ENCODE data around the gene FRG2C. TPM values are rescaled to one million over a fixed set of nuclear protein-coding genes. Genes with fewer than 3 reads are reported as not detected.
"Not testable (repeated sequence)": the region's sequence is repeated elsewhere in the genome, so short reads cannot be mapped to it uniquely, and the experiment has no call there.

Gene FRG2C
- total and polyA plus RNA-seq, 5 donors from 2014 or later = not detected

- H3K27me3 ChIP-seq (ENCODE audit: control insufficient read depth, insufficient read depth, low read length); DNase-seq; H3K9me3 Mint-ChIP-seq; H3K36me3 ChIP-seq (ENCODE audit: control insufficient read depth, insufficient read depth, low read length); H3K4me3 ChIP-seq (ENCODE audit: low read depth, low read length); ATAC-seq (ENCODE audit: low read depth in 2 of 2); H3K36me3 Mint-ChIP-seq; H3K9me3 ChIP-seq (ENCODE audit: control insufficient read depth in 2 of 2, low read length in 2 of 2); H3K27ac Mint-ChIP-seq; H3K4me1 Mint-ChIP-seq; H3K4me1 ChIP-seq (ENCODE audit: control insufficient read depth, insufficient read depth, low read length, poor library complexity, severe bottlenecking); H3K27ac ChIP-seq (ENCODE audit: insufficient read depth, low read length, poor library complexity, severe bottlenecking); H3K4me3 Mint-ChIP-seq: not testable (repeated sequence)
- peaks cover 18% of the 10 kb centered on the region for H3K27me3 Mint-ChIP-seq
Observed at GRCh38 chr3:75659108-75659433, 5.1 kb upstream of the FRG2C start.

DNA sequence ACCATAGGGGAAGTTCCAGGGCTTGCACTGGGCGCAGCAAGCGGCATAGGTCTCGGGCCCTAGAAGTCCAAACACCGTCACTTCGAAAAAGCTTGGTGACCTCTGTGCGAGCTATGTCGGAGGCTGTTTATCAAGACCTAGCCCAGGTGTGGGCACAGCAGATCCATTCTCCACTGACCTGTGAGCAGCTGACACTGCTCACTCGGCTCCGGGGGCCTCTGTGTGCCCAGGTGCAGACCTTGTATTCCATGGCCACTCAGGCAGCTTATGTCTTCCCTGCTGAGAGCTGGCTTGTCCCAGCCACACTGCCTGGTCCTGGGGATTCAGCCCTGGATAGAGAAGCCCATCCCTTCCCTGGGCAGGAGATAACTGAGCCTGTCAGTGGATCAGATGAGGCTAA is 1.5 kb downstream of the FRG2C start:
- H3K4me1 Mint-ChIP-seq; H3K36me3 Mint-ChIP-seq; H3K36me3 ChIP-seq (ENCODE audit: control insufficient read depth, insufficient read depth, low read length); H3K4me3 ChIP-seq (ENCODE audit: low read depth, low read length); H3K27me3 ChIP-seq (ENCODE audit: control insufficient read depth, insufficient read depth, low read length); H3K4me1 ChIP-seq (ENCODE audit: control insufficient read depth, insufficient read depth, low read length, poor library complexity, severe bottlenecking); H3K27ac ChIP-seq (ENCODE audit: insufficient read depth, low read length, poor library complexity, severe bottlenecking); ATAC-seq (ENCODE audit: low read depth in 2 of 2); H3K27ac Mint-ChIP-seq; H3K4me3 Mint-ChIP-seq; DNase-seq: not testable (repeated sequence)
- H3K9me3 Mint-ChIP-seq = peaks cover 2 to 27% (median 7%) of the 10 kb centered on the region in 7 donors
- peaks cover 19% of the 10 kb centered on the region for H3K27me3 Mint-ChIP-seq
- peaks cover 0 to 16% of the 10 kb centered on the region in 2 experiments for H3K9me3 ChIP-seq (ENCODE audit: control insufficient read depth in 2 of 2, low read length in 2 of 2)

DNA sequence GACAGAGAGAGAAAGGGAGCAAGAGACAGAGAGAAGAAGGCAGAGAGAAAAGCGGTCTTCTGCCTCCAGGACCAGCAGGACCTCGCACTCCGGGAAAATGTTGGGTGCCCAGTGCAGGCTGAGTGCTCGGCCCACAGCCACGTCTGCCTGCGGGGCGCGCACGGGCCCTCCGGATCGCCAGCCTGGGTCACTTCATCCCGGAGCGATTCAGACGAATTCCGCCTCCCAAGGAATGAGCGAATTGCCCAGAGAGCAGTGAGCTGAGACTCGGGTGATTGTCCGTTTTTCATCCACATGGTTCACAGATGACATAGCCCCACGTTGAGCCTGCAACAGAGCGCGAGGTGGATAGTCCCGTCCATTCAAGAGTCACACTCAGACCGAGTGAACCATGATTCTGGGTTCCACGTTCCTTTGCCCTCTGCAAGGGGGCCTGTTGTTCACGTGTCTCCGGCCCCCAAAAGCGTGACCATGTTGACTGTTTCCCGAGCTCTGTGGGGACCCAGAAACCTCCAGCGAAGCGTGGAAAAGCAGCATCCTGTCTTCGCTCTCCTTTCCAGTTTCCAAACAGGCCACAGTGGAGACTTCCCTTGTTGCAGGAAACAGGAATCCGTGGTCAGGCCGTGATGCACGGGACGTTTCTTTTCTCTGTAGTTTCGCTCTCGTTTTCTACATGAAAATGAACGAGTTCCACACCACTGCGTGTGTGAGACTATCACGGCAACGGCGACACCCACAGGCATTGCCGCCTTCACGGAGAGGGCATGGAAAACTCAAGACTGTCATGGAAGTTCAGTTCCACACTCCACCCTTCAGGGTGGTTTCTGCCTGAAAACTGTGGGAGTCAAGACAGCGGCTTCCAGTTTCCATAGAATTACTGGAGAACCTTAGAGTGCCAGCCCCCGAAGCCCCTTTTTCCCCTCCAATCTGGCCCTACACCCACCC is 3.9 kb downstream of the FRG2C start:
- not testable (repeated sequence) for H3K4me3 ChIP-seq (ENCODE audit: low read depth, low read length); H3K27ac Mint-ChIP-seq; H3K27ac ChIP-seq (ENCODE audit: insufficient read depth, low read length, poor library complexity, severe bottlenecking); ATAC-seq (ENCODE audit: low read depth in 2 of 2); H3K36me3 ChIP-seq (ENCODE audit: control insufficient read depth, insufficient read depth, low read length); H3K27me3 ChIP-seq (ENCODE audit: control insufficient read depth, insufficient read depth, low read length); DNase-seq; H3K4me1 ChIP-seq (ENCODE audit: control insufficient read depth, insufficient read depth, low read length, poor library complexity, severe bottlenecking); H3K36me3 Mint-ChIP-seq
- Mint-ChIP-seq H3K27me3 (peaks cover 35% of the 10 kb centered on the region), H3K4me3 (peak overlapping the region in 1 of 4 donors; percentile 41), H3K9me3 (peaks cover 2 to 36% (median 11%) of the 10 kb centered on the region in 7 donors), H3K4me1 (peaks cover 0 to 15% (median under 1%) of the 10 kb centered on the region in 4 donors)
- H3K9me3 ChIP-seq (ENCODE audit: control insufficient read depth in 2 of 2, low read length in 2 of 2) = peaks cover 0 to 16% of the 10 kb centered on the region in 2 experiments

GRCh38 chr3:75668759-75669347 is 4.7 kb downstream of the FRG2C start:
- not testable (repeated sequence) for H3K4me1 ChIP-seq (ENCODE audit: control insufficient read depth, insufficient read depth, low read length, poor library complexity, severe bottlenecking); H3K4me3 Mint-ChIP-seq; H3K36me3 Mint-ChIP-seq; H3K36me3 ChIP-seq (ENCODE audit: control insufficient read depth, insufficient read depth, low read length); H3K4me3 ChIP-seq (ENCODE audit: low read depth, low read length); H3K27ac ChIP-seq (ENCODE audit: insufficient read depth, low read length, poor library complexity, severe bottlenecking); H3K27me3 ChIP-seq (ENCODE audit: control insufficient read depth, insufficient read depth, low read length)
- Mint-ChIP-seq H3K4me1 (peaks cover 0 to 15% (median under 1%) of the 10 kb centered on the region in 4 donors), H3K27me3 (peaks cover 42% of the 10 kb centered on the region), H3K9me3 (peaks cover 4 to 40% (median 13%) of the 10 kb centered on the region in 7 donors), H3K27ac (peak overlapping the region in 1 of 3 donors; percentile 0)
- ATAC-seq (ENCODE audit: low read depth in 2 of 2) = peak; percentile 44 to 46
- peak in 1 of 3 donors; percentile 32 for DNase-seq
- peaks cover 0 to 16% of the 10 kb centered on the region in 2 experiments for H3K9me3 ChIP-seq (ENCODE audit: control insufficient read depth in 2 of 2, low read length in 2 of 2)

- H3K27ac Mint-ChIP-seq; H3K27ac ChIP-seq (ENCODE audit: insufficient read depth, low read length, poor library complexity, severe bottlenecking); H3K27me3 ChIP-seq (ENCODE audit: control insufficient read depth, insufficient read depth, low read length); H3K36me3 ChIP-seq (ENCODE audit: control insufficient read depth, insufficient read depth, low read length); H3K4me3 ChIP-seq (ENCODE audit: low read depth, low read length); H3K4me1 ChIP-seq (ENCODE audit: control insufficient read depth, insufficient read depth, low read length, poor library complexity, severe bottlenecking); DNase-seq; H3K4me3 Mint-ChIP-seq; H3K36me3 Mint-ChIP-seq: not testable (repeated sequence)
- Mint-ChIP-seq H3K9me3 (peaks cover 4 to 40% (median 13%) of the 10 kb centered on the region in 7 donors), H3K27me3 (peaks cover 42% of the 10 kb centered on the region), H3K4me1 (peaks cover 0 to 15% (median under 1%) of the 10 kb centered on the region in 4 donors)
- H3K9me3 ChIP-seq (ENCODE audit: control insufficient read depth in 2 of 2, low read length in 2 of 2) = peaks cover 0 to 16% of the 10 kb centered on the region in 2 experiments
- peak; percentile 42 to 59 for ATAC-seq (ENCODE audit: low read depth in 2 of 2)
Observed at GRCh38 chr3:75669348-75670297, 5.5 kb downstream of the FRG2C start.

DNA sequence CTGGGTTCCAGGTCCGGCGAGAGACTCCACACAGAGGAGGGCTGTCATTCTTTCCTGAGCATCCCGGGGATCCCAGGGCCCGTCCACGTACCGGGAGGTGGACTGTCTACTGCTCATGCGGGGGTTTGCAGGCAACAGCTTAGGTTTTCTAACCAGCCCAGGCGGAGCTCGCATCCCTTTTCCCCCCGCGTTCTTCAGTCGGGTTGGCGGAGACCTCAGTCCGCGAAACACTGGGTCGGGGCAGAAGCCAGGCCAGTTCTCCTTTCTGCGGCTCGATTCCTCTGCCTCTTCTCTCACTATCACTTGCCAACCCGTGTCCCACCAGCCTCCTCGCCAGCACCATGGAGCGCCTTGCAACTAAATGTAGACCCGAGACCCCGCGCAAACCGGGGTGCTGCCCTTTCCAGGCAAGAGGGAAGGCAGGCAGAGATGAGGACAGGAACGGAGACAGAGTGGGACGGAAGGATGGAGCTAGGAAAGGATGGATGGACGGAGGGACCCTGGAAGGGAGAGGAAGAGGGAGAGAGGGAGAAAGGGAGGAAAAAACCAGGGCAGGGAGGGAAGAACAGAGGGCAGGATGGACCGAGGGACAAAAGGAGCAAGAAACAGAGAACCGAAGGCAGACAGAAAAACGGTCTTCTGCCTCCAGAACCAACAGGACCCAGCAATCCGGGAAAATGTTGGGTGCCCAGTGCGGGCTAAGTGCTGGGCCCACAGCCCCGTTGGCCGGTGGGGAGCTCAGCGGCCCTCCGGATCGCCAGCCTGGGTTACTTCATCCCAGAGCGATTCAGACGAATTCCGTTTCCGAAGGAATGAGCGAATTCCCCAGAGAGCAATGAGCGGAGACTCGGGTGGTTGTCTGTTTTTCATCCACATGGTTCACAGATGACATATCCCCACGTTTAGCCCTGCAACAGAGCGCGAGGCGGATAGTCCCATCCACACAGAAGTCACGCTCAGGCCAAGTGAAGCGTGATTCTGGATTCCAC is 6.5 kb downstream of the FRG2C start:
- H3K9me3 Mint-ChIP-seq = peaks cover 4 to 47% (median 11%) of the 10 kb centered on the region in 7 donors
- H3K4me1 Mint-ChIP-seq = peaks cover 0 to 15% (median under 1%) of the 10 kb centered on the region in 4 donors
- not testable (repeated sequence) for DNase-seq; H3K27ac ChIP-seq (ENCODE audit: insufficient read depth, low read length, poor library complexity, severe bottlenecking); ATAC-seq (ENCODE audit: low read depth in 2 of 2); H3K4me3 ChIP-seq (ENCODE audit: low read depth, low read length); H3K36me3 ChIP-seq (ENCODE audit: control insufficient read depth, insufficient read depth, low read length); H3K4me1 ChIP-seq (ENCODE audit: control insufficient read depth, insufficient read depth, low read length, poor library complexity, severe bottlenecking); H3K27ac Mint-ChIP-seq; H3K27me3 ChIP-seq (ENCODE audit: control insufficient read depth, insufficient read depth, low read length); H3K36me3 Mint-ChIP-seq
- H3K27me3 Mint-ChIP-seq = peaks cover 42% of the 10 kb centered on the region
- H3K9me3 ChIP-seq (ENCODE audit: control insufficient read depth in 2 of 2, low read length in 2 of 2) = peaks cover 0 to 16% of the 10 kb centered on the region in 2 experiments
- H3K4me3 Mint-ChIP-seq = peak overlapping the region in 1 of 4 donors; percentile 59

Data from CD4-positive, CD25-positive, alpha-beta regulatory T cell (primary cell).